GM13976 (cell line): ENCODE measurements around the gene NPR2.

Experiments used
- DNase-seq: peaks from one replicate; pipeline ENCODE4 v3.0.0; 2012; ENCODE audit warnings: low spot score
- CTCF ChIP-seq: IDR thresholded peaks from 2 replicates; pipeline ENCODE4 v1.5.1; 2012; ENCODE audit warnings: borderline replicate concordance, mild to moderate bottlenecking; ENCODE audit not compliant: insufficient read depth; ENCODE audit errors: extremely low read depth, missing control alignments, control extremely low read depth
- in situ Hi-C: fragments of 300-500 bp; cut with MboI; formaldehyde crosslinking; loops from one replicate; pipeline ENCODE4 v1.12.0; 2022; ENCODE audit warnings: low sequenced_read_pairs, mixed read lengths, inconsistent platforms; ENCODE audit not compliant: unreplicated experiment

The NPR2 gene

GRCh38 chr9:35834260-35835215 lies 43.1 kb downstream of the NPR2 start:
- no peak for TF ChIP-seq CTCF
- no peak for DNase-seq
- in situ Hi-C loops, result no loop called here

GRCh38 chr9:35835216-35835632 lies 43.8 kb downstream of the NPR2 start:
- DNase-seq, result no peak
- in situ Hi-C loops, result no loop called here
- TF ChIP-seq CTCF, result no peak

GRCh38 chr9:35835766-35836165 lies 44.4 kb downstream of the NPR2 start:
- DNase-seq, result no peak
- in situ Hi-C loops, result no loop called here
- TF ChIP-seq CTCF, result no peak

- in situ Hi-C loops, result no loop called here
- no peak for DNase-seq
- no peak for TF ChIP-seq CTCF
Observed at GRCh38 chr9:35836595-35836994, 45.2 kb downstream of the NPR2 start.

GRCh38 chr9:35839926-35840325 lies 48.5 kb downstream of the NPR2 start:
- TF ChIP-seq CTCF, result no peak
- in situ Hi-C loops, result no loop called here
- no peak for DNase-seq

- in situ Hi-C loops, result no loop called here
Observed at GRCh38 chr9:35840881-35841644, 49.7 kb downstream of the NPR2 start.

More at GRCh38 chr9:35840881-35841644, 49.7 kb downstream of the NPR2 start:
- DNase-seq, result no peak
- TF ChIP-seq CTCF, result no peak
